HG03565 (cell line): Measurements from ENCODE around the gene STOM.

ENCODE experiments used
- ATAC-seq: cut with Tn5 transposase; IDR thresholded peaks from one replicate; pipeline ENCODE4 v1.9.1; 2021; ENCODE audit warnings: mild to moderate bottlenecking, moderate library complexity; ENCODE audit not compliant: unreplicated experiment

Gene STOM

DNA sequence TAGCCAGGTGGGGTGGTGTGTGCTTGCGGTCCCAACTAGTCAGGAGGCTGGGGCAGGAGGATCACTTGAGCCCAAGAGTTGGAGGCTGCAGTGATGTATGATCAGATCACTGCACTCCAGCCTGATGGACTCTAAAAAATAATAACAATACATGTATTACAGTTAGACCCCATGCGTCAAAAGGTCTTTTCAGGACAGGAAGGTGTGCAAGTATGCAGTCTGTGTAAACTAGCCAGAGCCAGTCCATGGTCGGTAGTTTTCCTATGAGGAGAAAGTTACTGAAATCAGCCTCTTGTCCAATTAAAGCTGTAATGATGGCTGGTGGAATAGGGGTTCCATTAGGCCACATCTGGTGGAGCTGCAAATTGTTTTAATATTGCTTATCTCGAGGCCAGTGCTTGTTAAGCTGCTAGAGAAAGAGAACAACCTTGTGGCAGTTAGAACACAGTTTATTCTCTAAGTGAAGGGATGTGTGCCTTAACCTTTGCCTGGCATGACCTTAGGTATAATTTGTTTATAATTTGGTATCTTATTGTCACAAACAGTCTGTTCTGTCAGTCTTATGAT, 1.5 kb upstream of the STOM start:
- no peak for ATAC-seq

DNA sequence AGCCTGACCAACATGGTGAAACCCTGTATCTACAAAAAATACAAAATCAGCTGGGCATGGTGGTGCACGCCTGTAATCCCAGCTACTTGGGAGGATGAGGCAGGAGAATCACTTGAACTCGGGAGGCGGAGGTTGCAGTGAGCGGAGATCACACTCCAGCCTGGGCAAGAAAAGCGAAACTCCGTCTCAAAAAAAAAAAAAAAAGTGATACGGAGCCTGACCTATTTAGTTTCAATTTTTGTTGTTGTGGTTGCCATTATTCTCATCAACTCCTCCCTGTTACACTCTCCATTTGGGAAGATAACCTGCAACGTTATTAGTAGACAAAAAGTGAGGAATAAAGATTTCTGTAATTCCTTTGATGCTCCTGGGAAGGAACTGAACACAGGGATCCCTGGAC, 1.3 kb downstream of the STOM start:
- no peak for ATAC-seq

DNA sequence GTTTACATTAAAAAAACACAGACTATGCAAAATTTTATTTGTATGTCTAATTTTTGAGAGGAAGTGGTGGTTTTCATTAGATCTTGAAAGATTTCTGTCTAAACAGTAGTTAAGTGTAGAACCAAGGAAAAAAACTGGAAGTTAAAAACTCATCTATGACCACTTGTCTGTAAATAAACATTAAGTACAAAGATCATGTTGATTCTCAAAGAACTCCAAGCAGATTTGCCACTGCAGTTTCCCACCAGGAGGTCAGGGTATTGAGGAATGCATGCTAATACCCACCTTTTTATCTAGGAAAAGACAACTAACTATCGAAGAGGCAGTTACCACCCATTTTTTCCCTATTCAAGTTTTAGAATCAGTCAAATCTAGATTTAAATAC, 1.9 kb downstream of the STOM start:
- no peak for ATAC-seq

DNA sequence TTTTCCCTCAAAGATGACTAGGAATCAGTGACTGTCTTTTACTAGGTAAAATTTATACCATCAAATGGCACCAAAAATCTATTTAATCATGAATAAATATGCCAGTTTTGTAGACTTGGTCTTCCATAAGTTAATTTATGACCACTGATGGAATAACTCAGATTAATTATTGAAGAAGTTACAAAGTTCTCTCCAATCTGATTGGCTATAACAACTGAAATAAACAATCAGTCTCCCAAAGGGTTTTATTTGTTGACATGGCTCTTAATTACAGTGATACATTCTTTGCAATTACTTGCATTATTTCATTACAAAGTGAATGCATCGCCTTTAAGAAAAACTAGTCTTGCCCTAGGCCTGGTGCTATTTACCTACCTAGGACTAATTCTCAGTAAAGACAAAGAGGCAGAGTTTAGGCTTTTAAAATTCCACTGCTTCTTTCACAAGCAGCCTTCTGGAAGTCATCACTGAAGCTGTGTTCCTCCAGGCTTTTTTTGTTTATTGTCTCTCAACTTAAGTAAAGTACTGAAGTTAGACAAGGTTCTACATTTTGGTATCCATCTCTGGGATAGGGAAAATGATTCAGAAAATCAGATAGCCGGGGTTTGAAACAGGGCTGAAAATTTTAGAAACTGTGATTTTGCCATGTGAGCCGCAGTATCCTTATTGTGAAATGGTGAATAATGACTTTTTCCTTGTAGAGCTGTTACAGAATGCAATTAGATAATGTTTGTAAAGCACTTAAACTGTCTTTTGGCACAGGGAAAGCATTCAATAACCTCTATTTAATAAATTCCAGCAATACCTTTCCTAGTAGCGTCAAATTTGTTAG, 2.5 kb downstream of the STOM start:
- ATAC-seq: no peak

DNA sequence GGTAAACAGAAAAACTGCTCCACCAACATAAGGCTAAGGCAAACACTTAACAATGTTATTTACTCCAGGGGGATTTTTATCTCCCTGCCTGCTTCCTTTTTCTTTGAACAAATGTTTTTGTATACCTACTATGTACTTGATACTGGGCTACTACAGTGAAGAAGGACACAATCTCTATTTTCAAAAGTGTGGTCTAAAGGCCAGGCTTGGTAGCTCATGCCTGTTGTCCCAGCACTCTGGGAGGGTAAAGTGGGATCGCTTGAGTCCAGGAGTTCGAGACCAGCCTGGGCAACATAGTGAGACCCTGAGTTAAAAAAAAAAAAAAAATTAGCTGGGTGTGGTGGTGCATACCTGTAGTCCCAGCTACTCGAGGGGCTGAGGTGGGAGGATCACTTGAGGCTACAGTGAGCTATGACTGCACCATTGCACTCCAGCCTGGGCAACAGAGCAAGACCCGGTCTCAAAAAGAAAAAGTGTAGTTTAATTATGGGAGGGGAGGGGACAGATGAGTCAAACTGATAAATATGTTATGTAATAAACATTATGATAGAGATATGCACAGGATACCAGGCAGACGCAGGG, 3.3 kb downstream of the STOM start:
- ATAC-seq: no peak

DNA sequence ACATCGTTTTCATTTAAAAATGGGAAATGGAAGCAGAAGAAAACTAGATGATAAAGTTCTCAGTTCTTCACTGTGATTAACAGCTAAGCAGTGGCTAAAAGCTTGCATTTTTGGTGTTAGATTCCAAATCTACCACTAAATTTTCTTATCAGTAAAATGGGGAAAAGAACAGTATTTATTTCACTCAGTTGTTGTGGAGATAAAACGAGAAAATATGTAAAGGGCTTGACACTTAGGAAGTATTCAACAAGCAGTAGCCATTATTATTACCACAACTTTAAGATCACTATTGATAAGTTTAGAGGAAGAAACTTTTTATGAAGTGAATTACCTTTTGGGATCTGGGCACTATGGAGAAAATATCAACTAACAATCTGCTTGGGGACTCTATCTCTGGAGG, 4.5 kb downstream of the STOM start:
- ATAC-seq: no peak

DNA sequence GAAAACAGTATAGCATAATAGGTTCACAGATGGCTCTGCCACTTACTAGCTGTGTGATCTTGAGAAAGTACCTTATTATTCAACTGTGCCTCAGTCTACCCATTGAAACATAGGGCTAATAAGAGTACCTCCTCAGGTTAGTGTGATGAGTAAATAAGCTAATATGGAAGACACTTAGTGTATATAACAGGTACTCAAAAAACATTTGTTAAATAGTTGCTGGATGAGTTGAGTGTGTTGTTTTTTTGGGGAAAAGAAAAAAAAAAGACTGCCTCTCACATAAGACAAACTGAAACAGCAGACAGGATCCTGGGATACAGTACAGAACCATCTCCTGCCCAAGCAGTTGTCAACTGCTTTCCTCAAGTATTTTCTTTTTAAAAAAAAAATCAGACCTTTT, 5.2 kb downstream of the STOM start:
- no peak for ATAC-seq

DNA sequence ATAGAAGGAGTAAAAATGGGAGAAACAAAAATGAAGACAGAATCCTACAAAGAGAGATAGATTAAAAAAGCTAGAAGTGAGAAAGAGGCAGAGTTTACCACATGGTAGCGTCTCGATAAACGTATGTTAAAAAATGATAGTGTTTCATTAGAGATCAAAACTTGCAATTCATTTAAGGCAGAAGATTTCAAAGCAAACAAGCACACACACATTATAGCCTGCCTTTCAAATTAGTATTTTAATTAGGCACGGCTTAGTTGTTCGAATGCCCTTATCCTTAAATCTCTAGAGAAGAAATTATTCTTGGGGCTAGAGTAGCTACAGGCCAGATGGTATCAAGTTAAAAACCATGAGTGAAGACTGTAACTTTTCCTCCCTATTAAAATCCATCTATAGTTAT, 6.0 kb downstream of the STOM start:
- no peak for ATAC-seq

DNA sequence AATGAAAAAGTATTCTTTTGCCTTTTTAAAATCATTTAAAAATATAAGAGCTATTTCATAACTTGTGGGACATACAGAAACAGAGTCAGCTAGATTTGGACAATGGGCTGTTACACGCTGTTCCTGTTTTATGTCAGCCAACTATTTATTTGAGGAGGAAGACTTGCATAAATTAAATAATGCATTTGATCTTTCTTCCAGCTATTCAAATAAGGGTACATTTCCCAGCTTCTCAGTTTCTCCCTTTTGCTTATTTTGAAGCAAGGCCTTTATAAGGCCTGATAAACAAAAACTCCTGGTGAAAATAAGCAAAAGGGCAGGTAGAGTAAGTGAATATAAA, 6.5 kb downstream of the STOM start:
- ATAC-seq: no peak

DNA sequence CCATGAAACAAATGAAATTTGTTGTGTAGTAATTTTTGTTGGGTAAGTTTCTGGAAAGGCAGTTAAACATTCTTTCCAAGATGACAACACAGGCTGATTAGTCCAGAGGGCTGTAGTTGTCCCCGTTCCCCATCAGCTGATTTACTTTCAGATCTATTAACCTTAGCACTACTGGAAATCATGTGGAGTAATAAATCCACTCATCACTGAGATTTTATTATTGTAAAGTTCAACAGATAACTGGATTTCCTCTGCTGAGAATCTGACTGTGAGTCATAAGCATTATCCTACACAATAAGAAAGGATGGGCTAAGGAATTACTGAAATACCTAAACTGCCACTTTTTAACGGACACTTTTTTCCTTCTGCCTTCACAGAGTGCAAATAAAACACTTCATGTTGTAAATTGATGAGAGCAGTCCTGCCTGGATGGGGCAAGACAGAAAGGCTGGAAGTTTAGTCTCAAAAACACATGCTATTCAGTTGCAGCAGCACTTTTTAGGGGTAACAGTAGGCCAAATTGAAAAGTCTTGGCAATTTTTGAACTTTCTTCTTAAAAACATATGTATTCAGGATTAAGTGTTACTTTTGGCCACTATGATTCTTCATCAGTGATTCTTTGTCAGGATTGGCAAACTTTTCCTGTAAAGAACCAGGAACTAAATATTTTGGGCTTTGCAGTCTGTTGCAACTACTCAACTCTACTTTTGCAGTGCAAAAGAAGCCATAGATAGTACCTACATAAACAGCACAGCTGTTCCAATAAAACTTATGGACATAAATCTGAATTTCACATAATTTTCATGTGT, 7.0 kb downstream of the STOM start:
- ATAC-seq: no peak

DNA sequence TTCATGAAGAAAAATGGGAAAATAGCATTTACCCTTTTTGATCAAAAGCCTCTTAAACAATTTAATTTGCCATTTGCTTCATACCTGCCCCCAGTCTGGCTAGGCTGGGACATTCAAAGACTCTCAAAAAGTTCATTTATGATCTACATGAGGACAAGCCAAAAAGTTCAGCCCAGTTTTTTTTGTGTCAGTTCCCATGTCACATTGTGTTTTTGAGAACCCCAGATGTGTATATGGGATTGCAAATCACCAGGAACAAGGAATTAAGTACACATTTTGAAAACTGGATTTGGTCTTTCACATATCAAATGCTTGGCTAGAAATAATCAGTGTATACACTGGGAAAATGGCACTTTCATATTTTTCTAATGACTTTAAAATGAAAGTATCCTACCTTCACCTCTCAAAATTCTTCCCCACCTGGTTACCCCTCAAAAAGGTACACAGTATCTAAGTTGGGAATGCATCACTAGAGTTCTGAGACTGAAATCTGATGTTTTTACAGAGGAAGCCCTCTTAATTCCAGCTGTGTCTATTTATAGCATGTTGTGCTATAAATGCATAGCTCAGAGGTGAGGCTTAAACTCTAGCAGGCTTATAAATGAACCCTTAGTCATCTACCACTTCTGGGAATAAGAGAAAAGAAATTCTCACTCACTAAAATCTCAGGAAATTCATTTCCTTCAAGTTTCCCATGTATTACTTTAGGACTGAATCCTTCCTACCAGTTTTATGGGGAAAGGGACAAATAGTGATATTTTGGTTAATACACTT, 9.3 kb downstream of the STOM start:
- no peak for ATAC-seq

DNA sequence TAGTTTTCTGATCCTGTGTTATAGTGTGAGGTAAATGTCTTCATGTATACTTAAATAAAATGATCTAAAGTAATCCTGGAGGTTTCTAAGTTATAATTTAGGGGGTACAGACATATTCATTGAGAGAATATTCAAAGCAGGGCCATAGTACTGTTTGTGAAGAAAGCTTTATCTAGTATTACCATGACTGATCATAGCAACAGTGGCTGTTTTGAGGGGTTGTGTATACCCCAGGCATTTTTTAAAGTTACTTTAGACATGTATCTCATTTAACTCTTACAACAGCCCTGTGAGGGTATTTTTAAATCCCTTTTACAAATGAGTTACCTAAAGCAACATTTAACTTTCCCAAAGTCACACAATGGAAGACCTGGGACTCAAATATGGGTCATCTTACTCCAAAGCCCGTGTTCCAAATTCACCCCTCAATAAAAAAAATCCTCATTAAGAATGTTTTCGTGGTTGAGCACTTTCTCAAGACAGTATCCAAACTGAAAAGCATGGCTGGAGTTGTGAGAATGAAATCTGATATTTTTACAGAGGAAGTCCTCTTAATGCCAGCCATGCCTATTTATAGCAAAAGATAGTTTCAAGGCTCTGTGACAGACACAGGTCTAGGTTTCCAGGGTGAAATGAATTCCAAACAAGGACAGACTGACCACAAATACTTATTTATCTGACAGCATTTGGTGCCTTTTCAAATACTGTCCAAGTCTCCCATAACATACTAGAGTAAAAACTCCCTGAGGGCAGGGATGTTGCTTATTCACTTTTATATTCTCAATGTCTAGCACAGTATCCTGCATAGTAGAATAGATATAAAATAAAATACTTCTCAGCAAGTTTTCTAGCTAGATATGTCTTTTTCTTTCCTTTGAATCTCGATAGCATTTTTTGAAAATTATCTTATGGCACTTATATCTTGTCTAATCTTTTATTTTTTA, 10.4 kb downstream of the STOM start:
- no peak for ATAC-seq

DNA sequence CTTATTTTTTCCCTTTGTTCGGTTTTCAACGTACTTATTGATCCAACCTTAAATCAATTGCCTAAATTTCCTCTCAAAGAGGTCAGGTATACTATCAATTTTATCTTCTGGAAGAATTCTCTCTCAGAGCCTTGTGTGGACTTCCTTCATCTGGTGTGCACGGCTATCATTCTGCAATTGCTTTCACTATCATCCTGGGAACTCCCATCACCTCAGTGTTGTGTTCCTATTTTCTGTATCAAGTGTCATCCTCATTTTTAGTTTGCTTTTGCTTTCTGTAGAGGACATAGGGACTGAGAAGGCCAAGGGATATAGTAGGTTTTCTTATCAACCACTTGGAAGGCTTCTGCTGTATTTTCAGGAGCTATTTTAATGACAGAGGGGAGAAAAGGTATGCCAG, 11.3 kb downstream of the STOM start:
- no peak for ATAC-seq

DNA sequence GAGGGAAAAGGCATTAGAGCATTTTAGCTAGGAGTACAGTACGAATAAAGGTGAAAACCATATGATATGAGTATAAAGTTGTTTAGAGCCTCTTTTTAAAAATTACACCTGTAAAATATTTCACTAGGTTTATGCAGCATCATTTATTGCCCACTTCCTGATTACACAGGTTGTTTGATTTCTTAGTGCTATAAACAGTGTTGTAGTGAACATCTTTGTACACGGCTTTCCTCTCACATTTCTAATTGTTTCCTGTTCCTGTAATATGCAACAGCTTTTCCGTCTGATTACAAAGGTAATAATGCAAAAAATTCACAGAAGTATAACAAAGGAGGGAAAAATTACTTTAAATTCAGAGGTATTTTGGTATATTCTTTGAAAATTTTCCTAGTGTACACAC, 13.0 kb downstream of the STOM start:
- no peak for ATAC-seq

DNA sequence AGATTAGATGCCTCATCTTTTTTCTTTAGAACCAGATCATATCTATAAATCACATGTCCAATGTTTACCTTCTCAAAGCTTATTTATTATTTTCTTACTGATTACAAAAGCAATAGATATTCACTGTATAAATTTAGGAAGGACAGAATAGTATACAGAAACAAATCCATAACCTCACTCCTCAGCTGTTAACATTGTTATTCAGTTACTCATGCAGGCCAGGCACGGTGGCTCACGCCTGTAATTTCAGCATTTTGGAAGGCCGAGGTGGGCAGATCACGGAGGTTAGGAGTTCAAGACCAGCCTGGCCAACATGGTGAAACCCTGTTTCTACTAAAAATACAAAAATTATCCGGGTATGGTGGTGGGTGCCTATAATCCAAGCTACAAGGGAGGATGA, 15.3 kb downstream of the STOM start:
- ATAC-seq: no peak

DNA sequence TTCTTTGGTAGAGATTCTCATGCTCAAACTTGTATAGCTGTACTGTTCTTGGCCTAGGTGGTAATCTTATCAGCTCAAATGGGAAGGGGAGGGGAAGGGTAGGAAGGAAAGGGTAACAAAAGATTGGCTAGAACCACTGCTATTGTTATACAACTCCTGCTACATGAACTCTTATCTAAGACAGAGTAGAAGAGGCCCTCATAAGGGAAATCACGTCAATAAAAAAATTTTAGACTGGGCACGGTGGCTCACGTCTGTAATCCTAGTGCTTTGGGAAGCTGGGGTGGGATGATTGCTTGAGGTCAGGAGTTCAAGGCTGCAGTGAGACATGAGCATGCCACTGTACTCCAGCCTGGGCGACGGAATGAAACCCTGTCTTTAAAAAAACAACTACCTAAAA, 15.9 kb downstream of the STOM start:
- ATAC-seq: peak; percentile 5

DNA sequence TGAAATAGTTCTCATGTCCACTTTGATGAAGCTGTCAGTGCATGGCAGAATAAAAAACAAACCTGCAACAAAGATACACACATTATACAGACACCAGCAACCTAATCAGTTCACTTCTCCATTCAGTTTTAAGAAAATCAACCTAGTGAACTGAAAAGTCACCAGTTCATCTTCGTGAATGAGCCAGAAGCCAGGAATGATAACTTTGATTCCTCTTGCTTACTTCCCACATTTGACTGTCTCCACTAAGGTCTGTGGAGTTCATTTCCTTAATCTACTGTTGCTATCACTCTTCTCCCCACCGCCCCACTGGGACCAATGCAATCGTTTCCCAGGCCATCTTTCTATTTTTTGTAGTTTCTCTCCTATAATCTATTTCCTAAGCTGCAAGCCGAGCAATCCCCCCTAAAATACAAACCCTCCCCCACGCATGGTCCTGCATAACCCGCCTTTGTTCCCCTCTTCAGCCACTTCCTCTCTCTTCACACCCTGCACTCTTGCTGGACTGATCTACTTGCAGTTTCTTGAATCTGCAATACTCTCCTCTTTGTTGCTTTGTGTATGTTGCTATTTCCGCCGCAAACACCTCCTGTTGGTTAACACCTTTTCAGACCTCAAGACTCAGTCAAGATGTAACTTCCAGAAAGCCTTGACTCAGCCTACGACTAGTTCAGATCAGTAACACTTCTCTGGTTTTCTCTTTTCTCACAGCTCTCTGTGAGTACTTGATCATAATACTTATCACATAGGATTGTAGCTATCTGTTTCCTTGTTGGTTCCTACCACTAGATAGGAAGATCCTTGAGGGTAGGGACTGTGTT, 16.6 kb downstream of the STOM start:
- peak; percentile 92 for ATAC-seq

DNA sequence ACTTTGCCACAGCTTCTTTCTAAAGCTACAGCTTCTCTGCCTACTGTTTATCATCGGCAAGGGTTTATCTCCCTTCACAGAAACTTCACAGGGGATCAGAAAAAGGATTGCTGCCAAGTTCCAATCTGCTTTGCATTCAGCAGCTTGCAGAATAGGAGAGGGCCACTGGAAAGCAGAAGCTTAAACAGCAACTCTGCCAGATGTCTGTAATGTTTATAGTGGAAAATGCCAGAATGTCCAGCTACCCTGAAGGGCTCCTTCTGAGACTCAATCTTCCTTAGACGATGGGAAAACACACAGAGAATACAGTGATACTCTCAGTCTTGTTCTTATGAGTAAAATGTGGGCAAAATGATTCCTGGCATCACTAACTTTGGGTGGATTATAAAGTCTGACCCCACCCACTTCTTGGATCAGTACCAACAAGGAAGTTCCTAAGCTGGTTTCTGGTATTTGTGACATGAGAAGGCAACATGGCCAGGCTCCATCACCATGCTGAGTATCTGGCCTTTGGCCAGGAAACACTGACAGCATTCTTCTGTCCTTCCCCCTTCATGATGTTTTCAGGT, 19.0 kb downstream of the STOM start:
- ATAC-seq: no peak

DNA sequence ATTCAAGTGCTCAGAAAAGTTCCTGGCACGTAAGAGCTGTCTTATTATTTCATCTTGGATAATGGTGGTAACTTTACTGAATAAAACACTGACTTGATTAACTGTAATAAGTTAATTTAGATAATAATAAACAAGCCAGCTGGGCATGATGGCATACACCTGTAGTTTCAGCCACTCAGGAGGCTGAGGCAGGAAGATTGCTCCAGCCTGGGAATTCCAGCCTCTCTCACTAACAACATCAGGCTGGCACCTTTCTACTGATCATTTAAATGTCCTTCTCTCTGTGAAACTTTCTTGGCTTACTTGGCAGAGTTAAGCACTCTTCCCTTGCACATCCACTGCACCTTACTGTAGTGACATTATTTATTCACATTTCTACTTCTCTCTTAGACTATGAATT, 20.0 kb downstream of the STOM start:
- ATAC-seq: no peak
